Activated CD4-positive, alpha-beta T cell treated with anti-CD3 and anti-CD28 coated beads, Interleukin-2, amount 50 U/mL, for 4 hours (primary cell): ENCODE results near the gene JPH2.

Source experiments
- DNase-seq, 2 experiments: peaks; one replicate each; pipeline ENCODE4 v3.0.0-alpha.2; 2020

Gene JPH2

GRCh38 chr20:44186674-44187053, 324 bp downstream of the JPH2 start:
- DNase-seq: no peak

- no peak for DNase-seq
Observed at GRCh38 chr20:44186201-44186600, 787 bp downstream of the JPH2 start.

GRCh38 chr20:44185574-44185973, 1.4 kb downstream of the JPH2 start:
- DNase-seq: no peak

- no peak for DNase-seq
Observed at GRCh38 chr20:44183282-44183681, 3.7 kb downstream of the JPH2 start.

- no peak for DNase-seq
Observed at GRCh38 chr20:44182863-44183262, 4.1 kb downstream of the JPH2 start.

- no peak for DNase-seq
Observed at GRCh38 chr20:44182135-44182765, 4.7 kb downstream of the JPH2 start.

- DNase-seq: no peak
Observed at GRCh38 chr20:44181611-44182010, 5.4 kb downstream of the JPH2 start.

- DNase-seq: no peak
Observed at GRCh38 chr20:44180814-44181213, 6.2 kb downstream of the JPH2 start.

- no peak for DNase-seq
Observed at GRCh38 chr20:44176833-44177534, 10.0 kb downstream of the JPH2 start.

- no peak for DNase-seq
Observed at GRCh38 chr20:44174996-44175765, 11.8 kb downstream of the JPH2 start.

- no peak for DNase-seq
Observed at GRCh38 chr20:44173846-44174245, 13.1 kb downstream of the JPH2 start.

GRCh38 chr20:44173116-44173515, 13.9 kb downstream of the JPH2 start:
- no peak for DNase-seq

- DNase-seq: no peak
Observed at GRCh38 chr20:44172572-44172950, 14.4 kb downstream of the JPH2 start.

- DNase-seq: no peak
Observed at GRCh38 chr20:44171775-44172571, 15.0 kb downstream of the JPH2 start.

- DNase-seq: no peak
Observed at GRCh38 chr20:44170816-44171410, 16.1 kb downstream of the JPH2 start.

GRCh38 chr20:44167736-44168135, 19.3 kb downstream of the JPH2 start:
- no peak for DNase-seq

GRCh38 chr20:44166477-44166876, 20.5 kb downstream of the JPH2 start:
- DNase-seq: no peak

- DNase-seq: no peak
Observed at GRCh38 chr20:44166008-44166407, 21.0 kb downstream of the JPH2 start.

- no peak for DNase-seq
Observed at GRCh38 chr20:44160133-44160532, 26.9 kb downstream of the JPH2 start.

- DNase-seq: no peak
Observed at GRCh38 chr20:44159711-44160110, 27.3 kb downstream of the JPH2 start.

GRCh38 chr20:44159125-44159524, 27.9 kb downstream of the JPH2 start:
- DNase-seq: no peak

GRCh38 chr20:44157061-44157460, 29.9 kb downstream of the JPH2 start:
- DNase-seq: no peak

GRCh38 chr20:44154521-44155001, 32.4 kb downstream of the JPH2 start:
- no peak for DNase-seq
